SIG-M5 (cell line): Measurements from ENCODE around the gene SIRT7.

Experiments used
- DNase-seq: peaks from one replicate; lab custom pipeline; 2025; lab: John Stamatoyannopoulos, UW

Gene SIRT7, protein sequence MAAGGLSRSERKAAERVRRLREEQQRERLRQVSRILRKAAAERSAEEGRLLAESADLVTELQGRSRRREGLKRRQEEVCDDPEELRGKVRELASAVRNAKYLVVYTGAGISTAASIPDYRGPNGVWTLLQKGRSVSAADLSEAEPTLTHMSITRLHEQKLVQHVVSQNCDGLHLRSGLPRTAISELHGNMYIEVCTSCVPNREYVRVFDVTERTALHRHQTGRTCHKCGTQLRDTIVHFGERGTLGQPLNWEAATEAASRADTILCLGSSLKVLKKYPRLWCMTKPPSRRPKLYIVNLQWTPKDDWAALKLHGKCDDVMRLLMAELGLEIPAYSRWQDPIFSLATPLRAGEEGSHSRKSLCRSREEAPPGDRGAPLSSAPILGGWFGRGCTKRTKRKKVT

DNA sequence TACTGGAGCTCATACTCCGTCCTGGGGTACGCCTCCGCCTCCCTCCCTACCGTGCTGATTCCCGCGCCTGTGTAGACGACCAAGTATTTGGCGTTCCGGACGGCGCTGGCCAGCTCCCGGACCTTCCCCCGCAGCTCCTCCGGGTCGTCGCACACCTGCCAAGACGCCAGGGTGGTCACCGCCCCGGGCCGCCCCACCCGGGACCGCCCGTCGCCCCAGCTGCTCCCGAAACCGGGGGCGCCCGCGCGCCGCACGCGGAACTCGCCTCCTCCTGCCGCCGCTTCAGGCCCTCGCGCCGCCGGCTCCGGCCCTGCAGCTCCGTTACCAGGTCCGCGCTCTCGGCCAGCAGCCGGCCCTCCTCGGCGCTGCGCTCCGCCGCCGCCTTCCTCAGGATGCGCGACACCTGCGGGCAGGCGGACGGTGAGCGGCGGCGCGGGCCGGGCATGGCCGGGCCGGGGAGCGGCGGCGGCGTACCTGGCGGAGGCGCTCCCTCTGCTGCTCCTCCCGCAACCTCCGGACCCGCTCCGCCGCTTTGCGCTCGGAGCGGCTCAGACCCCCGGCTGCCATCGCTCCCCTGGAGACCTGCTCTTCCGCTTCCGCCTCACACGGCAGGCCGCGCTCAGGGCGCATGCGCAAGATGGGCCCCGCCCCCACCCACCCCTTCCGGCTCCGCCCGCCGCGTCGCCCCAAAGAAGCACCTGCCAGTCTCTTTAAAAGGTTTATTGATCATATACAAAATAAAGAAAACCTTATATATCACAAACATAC lies at the start of gene SIRT7:
SIRT7 (minus strand) TSS at position 612 of the 768 bp plus-strand sequence; CDS start at position 567, 45 bp downstream.
- no peak for DNase-seq

DNA sequence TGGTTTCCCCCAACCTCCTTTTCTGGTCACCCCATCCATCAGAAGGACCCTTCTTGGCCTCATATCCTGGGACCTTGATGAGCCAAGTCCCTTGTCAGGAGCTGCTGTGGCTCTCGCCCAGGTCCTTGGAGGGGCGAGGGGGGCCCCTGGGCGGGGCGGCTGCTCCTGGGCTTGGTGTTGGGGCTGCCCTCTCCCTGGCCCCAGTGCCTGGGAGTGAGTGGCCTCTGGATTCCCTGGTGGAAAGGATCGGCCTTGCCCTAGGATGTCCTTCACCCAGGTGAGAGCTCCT lies 49.2 kb upstream of the SIRT7 start:
- no peak for DNase-seq

DNA sequence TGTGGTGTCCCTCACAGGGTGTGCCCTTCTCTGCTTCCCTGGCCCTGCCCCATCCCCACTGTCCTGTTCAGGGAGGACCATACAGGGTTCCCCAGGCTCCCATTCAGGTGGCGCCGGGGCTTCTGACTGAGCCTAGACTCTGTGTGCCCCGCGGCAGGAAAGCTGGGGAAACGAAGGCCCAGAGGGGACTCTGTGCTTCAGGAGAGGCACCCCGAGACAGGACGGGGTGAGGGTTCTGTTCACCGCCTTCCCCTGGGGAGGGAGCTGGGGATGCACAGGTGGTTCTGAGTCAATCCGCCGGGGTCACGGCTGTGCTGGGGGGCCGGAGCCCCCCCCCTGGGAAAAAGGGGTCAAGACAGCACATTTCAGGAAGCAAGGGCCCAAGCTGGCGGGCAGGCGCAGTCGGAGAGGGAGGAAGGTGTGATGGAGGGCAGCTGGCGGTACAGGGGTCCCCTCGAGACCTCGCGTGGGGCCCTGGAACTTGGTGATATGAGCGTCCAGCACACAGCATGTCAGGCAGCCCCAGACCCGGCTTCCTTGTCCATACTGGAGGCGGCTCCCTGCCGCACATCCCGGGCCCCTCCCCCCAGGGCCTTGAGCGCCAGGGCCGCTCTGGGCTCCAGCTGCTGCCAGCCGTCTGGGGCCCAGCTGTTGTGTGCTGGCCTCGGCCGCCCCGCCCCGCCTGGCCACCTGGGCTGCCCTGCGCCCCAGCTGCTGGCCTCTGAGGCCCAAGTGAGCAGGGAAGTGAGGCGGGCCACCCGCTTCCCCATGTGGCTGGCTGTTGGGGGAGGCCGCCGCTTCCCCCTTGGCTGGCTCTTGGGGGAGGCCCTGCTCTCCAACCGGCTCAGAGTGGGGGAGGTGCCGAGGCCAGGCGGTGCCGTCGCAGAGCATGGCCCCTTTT lies 48.6 kb upstream of the SIRT7 start:
- DNase-seq: no peak

DNA sequence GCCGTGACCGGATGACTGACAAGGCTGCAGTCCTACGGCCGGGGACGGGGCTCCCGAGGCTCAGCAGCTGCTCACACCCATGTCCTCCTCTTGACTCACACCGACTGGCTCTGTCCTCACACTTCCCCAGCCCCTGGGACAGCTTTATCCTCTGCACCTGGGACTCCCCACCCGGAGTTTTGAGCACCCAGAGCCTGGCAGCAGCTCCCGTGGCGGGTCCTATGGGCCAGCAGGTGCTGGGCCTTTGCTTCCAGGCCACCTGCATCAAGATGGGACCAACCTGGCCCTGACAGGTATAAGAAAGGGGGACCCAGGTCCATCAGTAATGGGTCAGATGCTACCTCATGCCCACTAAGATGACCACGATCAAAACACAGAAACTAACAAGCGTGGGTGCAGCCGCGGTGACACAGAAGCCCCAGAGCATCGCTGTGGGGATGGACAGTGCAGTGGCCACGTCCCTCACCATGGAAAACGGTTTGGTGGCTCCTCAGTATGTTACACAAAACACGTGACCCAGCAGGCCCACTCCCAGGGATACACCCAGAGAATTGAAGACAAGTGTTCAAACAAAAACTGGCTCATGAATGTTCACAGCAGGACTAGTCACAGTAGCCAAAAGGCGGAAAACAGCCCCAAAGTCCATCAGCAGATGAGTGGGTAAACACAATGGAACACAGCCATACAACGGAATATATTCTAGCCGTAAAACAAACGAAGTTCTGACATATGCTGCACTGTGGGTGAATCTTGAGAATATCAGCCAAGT lies 46.3 kb upstream of the SIRT7 start:
- DNase-seq: no peak

DNA sequence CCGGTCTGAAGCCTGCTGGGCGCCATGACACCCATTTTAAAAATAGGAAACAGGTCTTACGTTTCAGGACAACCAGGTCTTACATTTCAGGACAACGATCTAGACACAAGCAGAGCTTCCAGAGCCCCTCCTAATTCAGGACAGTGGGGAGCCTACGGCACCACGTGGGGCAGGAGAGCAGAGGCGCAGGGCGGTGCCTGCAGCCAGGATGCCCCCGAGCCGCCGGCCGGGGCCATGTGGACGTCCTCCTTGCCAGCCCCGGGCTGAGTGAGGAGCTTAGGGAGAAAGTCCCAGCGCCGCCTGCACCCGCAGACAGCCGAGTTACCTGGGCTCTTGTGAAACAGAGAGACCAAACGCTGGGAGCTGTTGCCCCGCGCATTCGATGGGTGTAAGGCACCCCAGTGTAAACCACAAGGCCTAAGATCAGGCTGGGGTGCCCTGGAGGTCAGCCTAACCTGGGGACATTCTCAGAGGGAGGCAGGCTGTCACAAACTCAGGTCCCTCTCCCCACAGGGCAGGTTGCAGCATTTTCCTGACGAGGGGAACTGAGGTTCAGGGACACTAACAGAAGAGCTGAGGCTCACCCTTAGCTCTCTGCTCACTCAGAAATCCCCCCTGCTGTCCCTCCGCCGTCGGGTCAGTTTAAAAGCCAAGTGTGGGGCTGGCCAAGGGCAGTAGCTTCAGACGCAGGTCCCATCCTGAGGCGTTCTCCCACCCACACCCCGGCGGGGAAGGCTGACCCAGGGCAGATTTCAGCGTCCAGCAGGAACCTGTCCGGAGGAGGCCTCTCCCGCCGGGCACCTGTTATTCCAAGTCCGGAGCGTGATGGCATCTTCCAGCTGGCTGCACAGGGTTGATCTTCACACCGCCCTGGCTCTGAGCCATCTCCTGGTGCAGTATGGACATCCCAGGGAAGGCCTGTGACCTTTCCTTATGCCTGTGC lies 44.8 kb upstream of the SIRT7 start:
- no peak for DNase-seq

DNA sequence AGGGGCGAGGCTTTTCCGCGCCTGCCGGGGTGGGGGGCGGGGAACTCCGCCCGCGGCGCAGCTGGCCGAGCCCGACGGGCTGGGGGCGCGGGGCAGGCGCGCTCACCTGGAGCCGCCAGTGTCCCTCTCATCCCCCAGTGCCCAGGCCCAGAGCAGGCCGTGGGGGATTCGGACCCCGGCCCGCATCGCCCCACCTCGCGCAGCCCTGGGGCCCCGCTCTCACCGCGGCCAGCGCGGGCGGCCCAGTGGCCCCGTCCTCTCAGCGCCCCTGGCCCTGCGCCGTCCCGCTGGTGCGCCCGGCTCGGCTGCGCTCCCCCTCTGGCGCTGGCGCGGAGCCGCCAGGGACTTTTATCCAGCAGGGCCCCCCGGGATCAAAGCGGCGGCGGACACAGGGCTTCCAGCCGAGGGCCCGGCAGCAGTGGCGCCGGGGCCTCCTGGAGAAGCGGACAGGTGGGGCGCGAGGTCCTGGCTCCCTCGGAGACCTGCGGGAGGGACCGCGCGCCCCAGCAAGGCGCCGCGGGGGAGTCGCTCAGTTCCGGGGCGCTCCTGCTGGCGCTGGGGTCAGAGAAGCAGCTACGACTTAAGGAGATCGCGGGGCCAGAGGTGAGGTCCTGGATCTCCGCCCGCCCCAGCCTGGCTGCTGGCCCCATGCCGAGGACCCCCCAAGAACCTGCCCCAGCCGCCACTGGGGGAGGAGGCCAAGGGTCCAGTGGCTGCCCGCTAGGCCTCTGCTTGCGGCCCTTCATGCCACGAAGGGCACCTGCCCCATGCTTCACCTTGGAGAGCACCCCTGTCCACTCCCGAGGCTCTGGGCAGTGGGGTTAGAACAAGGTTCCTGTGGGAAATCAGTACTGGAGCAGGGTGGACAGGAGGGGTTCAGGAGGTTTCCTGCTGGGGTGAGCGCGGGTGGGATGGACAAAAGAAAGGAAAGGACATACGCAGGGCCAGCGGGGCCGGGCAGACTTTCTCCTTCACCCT lies 43.8 kb upstream of the SIRT7 start:
- DNase-seq: no peak

DNA sequence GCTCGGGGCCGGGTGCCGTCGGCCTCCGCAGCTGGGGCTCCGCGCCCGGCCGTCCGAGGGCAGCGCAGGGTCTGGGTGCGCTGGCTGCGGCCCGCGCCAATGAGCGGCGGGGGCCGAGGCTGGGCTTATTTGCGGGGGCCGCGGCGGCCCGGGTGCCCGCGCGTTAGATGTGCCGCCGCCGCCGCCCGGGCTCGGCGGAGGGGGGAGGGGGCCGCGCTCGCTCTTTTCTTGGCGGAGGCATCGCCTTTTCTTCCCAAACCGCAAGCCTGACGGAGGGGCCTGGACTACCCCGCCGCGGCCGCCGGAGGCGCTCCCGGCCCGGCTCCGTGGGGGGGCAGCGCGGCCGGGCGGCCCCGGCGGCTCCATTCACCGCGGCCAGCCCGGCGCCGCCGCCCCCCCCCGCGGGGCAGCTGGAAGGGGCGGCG lies 43.1 kb upstream of the SIRT7 start, which contains the start of gene NOTUM:
NOTUM (minus strand) TSS at position 101 of the 425 bp plus-strand sequence. CDS start 278 bp downstream, outside the sequence.
- DNase-seq: no peak

DNA sequence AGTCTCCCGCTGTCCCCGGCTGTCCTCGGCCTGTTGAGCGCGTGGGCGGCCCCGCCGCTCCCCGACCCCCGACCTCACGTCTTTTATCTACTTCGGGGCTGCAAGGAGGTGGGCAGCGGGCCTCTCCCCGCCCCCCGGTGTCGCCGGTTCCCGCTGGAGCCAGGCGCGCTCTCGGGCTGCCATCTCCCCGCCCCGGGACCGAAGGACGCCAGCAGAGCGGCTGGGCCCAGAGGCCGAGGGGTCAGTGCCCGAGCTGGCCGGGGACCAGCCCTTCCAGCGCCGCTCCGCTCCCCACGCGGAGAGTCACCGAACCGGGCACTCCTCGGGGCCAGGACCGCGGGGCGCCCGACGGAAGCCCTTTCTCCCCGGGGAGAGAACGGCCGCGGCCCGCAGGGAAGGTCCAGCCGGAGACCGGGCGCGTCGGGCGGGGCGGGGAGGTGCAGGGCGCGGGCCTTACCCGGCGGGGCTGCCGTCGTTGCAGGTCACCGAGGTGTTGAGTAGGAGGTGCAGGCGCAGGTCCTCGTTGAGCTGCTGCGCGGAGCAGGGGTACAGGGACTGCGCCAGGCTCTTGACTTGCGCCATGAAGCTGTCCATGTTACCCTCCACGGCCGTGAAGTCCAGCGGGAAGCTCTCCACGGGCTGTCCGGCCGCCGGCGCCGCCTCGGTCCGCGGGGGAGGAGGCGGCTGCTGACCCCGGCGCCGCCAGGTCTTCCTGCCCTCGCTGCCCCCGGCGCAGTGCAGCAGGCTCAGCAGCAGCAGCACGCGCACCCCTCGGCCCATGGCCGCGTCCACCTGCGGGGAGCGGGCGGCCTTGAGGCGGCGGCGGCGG lies 42.4 kb upstream of the SIRT7 start:
- DNase-seq: no peak

DNA sequence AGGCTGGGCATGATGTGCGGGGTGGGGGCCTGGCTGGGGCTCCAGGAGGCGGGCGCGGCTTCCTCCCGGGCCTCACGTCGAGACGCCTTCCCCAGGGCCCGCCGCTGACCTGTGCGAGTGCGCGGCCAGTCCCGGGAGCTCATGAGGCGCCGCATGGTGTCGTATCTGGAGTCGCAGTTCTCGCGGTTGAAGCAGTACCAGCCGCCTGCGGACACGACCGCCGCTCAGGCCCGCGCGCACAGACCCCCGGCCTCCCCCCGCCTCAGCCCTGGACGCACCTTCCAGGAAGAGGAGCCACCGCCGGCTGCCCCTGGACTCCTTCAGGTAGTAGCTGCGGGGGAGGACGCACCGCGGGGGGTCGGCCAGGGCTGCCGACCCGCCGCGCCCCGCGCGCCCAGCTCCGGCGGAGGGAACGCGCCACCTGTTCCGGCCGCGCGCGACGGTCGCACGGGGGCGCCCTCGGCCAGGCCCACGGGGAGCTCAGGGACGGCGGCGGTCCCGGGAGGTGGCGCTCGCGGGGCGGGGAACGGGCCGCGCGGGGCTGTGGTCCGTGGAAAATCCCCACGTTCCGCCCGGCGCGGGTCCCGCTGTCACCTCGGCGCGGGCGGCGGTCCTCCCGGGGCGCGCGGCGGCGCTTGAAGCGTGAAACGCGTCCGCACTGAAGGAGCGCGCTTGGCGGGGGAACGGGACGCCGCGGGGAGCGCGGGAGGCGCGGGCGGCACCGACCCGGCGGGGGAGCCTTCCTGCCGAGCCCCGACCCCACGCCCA lies 41.6 kb upstream of the SIRT7 start:
- no peak for DNase-seq

DNA sequence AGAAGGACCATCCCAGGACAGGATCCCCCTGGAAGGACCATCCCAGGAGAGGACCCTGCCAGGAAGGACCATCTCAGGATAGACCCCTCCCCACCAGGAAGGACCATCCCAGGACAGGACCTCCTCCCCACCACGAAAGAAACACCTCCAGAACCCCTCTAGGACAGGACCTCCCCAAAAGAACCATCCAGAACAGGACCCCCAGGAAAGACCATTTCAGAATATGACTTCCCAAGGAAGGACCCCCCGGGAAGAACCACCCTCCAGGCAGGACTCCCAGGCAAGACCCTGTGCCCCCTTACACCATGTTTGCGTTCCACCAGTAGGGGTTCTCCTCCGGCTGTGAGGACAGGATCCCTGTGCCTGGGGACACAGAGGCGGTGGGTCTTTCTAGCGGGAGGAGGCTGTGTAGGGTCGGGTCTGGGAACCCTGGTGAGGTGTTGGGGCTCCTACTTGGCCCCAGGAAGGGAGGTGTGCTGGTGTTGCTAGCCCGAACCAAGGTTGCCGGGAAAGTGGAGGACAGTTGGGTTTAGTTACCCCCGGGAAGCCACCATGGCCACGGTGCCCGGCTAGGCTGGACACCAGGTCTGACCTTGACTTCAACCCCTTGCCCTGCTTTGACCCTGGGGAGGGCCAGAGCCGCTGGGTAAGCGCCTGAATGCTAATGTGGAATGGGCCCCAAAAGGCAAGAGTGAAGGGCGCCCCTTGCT lies 40.8 kb upstream of the SIRT7 start:
- DNase-seq: no peak

DNA sequence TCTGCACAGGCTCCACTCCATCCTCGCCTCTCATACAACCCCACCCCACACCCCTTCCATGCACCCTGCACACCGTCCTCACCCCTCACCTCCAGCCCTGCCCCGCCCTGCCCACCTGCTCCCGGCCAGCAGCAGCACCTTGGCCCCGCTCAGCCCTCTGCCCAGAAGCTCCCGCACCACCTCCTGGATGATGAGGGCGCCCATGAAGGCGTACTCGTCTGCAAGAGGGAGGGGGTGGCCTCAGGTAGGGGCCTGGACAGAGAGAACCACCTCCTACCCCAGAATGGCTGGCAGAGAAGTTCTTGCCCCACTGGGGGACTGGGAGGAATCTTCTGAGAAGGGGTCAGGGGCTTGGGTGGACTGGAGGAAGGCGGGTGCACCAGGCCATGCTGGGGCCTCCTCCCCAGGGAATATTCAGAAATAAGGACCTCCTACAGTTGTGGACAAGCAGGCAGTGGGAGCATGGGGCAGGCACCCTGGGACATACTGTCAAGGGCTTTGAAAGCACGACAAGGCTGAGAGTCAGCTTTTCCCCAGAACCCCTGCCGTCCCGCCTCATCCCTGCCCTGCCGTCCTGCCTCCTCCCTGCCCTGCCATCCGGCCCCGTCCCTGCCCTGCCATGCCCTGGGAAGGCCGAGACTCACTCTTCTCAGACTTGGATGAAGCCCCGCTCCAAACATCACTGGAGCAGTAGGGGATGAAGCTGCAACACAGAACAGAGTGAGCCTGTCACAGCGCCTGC lies 39.9 kb upstream of the SIRT7 start:
- DNase-seq: no peak

DNA sequence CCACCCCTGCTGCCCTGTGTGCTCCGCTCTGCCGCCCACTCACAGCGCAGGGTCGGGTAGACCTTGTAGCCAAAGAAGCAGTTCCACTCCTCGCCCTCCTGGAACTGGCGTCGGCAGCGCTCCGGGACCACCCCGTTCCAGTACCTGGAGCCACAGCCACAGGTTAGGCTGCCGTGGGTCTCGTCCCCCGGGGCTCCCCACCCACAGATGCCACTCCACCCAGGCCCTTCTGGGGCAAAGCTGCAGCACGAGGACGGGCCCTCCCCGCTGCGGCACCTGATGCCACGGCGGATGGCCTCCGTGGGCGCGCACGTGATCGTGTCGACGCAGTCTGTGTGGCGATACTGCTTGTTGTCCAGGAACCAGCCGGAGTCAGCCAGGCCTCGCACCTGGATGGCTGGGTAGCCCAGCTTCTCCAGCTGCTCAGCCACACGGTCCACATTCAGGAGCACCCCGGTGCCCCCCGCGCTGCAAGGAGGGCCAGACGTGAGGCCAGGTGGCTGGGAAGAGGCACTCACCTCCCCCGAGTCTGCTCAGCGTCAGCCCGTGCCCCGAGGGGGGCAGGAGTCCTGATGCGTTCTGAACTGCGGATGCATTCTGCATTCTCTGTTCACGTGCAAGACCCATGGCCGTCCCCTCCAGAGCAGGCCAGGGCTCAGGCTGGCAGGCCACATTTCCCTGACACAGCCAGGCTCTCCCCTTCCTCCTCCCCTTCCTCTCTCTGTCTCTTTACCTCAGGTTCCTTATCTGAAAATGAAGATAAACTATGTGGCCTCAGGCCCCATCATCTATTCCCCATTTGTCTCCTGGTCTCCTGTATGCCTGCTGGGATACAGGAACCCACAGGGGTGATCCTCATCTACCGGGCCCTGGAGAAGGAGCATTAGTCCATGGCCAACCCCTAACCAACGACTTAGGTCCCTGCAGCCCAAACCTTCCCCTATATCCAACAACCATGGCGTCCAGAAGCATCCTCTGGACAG lies 38.9 kb upstream of the SIRT7 start:
- no peak for DNase-seq

DNA sequence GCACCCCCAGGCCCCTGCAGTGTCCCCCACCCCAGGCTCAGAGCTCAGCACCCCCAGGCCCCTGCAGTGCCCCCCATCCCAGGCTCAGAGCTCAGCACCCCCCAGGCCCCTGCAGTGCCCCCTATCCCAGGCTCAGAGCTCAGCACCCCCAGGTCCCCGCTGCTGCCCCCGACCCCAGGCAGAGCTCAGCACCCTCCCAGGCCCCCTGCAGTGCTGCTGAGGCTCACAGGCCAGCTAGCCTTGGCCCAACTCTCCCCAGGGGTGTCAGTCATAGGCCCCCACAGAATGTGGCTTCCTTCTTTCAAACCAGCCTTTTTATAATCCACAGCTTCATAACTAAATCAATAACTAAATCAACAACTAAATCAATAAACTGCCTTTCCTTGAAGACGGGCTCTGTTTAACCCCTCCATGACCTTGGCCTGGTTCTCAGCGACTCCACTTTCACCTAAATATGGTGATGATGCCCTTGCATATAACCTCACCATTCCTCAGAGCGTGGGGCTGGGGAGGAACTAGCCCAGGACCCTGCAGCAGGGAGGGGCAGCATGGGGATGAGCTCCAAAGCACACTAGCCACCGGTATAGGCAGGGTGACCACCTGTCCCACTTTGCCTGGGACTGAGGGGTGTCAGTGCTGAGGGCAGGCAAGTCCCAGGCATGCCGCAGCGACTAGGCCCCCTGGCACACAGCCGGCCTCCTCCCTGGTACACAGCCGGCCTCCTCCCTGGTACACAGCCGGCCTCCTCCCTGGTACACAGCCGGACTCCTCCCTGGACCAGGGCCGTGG lies 38.0 kb upstream of the SIRT7 start:
- DNase-seq: no peak

DNA sequence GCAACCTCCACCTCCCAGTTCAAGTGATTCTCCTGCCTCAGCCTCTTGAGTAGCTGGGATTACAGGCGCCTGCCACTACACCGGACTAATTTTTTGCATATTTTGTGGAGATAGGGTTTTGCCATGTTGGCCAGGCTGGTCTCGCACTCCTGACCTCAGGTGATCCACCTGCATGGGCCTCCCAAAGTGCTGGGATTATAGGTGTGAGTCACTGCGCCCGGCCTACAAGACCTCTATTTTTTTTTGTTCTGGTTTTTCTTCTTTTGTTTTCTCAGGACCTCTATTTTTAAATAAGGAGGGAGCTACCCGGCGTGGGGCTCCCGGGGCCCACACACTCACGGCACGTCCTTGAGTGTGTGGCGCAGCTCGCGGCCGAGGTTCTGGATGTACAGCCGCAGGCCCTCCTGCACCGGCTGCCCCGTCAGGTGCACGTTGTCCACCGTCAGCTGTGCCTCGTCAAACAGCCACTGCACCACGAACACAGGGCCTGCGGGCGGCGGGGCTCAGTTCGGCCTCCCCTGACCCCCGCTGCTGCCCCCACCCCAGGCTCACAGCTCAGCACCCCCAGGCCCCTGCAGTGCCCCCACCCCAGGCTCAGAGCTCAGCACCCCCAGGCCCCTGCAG lies 37.2 kb upstream of the SIRT7 start:
- no peak for DNase-seq
